ENCODE results near the gene PMM2.
"Not testable (repeated sequence)": the region's sequence is repeated elsewhere in the genome, so short reads cannot be mapped to it uniquely, and the experiment has no call there.

PMM2 gene

GRCh38 chr16:8782673-8783072 is 15.0 kb upstream of the PMM2 start:
- no peak for DNase-seq (ENCODE audit: low read depth)

GRCh38 chr16:8785408-8785807 is 12.2 kb upstream of the PMM2 start:
- no peak for DNase-seq (ENCODE audit: low read depth)

- DNase-seq (ENCODE audit: low read depth), result not testable (repeated sequence)
These were observed 11.3 kb upstream of the PMM2 start for GRCh38 chr16:8786316-8786715.

GRCh38 chr16:8788578-8789172 is 9.0 kb upstream of the PMM2 start:
- DNase-seq (ENCODE audit: low read depth), result no peak

- no peak for DNase-seq (ENCODE audit: low read depth)
These were observed 2.5 kb upstream of the PMM2 start for GRCh38 chr16:8795091-8795490.

- DNase-seq (ENCODE audit: low read depth), result no peak
These were observed 1.8 kb upstream of the PMM2 start for GRCh38 chr16:8795818-8796217.

- DNase-seq (ENCODE audit: low read depth), result no peak
These were observed 923 bp upstream of the PMM2 start for GRCh38 chr16:8796469-8797363.

GRCh38 chr16:8798174-8798527 is 512 bp downstream of the PMM2 start:
- DNase-seq (ENCODE audit: low read depth), result no peak

GRCh38 chr16:8798535-8799157 is 1.0 kb downstream of the PMM2 start:
- no peak for DNase-seq (ENCODE audit: low read depth)

GRCh38 chr16:8801701-8802100 is 4.1 kb downstream of the PMM2 start:
- DNase-seq (ENCODE audit: low read depth), result no peak

- not testable (repeated sequence) for DNase-seq (ENCODE audit: low read depth)
These were observed 6.1 kb downstream of the PMM2 start for GRCh38 chr16:8803733-8804132.

- no peak for DNase-seq (ENCODE audit: low read depth)
These were observed 6.7 kb downstream of the PMM2 start for GRCh38 chr16:8804313-8804712.

- DNase-seq (ENCODE audit: low read depth), result no peak
These were observed 8.8 kb downstream of the PMM2 start for GRCh38 chr16:8806272-8806983.

GRCh38 chr16:8807189-8807588 is 9.6 kb downstream of the PMM2 start:
- DNase-seq (ENCODE audit: low read depth), result no peak

GRCh38 chr16:8808009-8808408 is 10.4 kb downstream of the PMM2 start:
- no peak for DNase-seq (ENCODE audit: low read depth)

- DNase-seq (ENCODE audit: low read depth), result no peak
These were observed 11.1 kb downstream of the PMM2 start for GRCh38 chr16:8808613-8809353.

GRCh38 chr16:8812162-8812843 is 14.7 kb downstream of the PMM2 start:
- no peak for DNase-seq (ENCODE audit: low read depth)

GRCh38 chr16:8814095-8814806 is 16.6 kb downstream of the PMM2 start:
- DNase-seq (ENCODE audit: low read depth), result no peak

GRCh38 chr16:8816967-8817655 is 19.5 kb downstream of the PMM2 start:
- DNase-seq (ENCODE audit: low read depth), result no peak

Data from T-helper 22 cell (primary cell).